Activated naive CD4-positive, alpha-beta T cell treated with anti-CD3 and anti-CD28 coated beads, Interleukin-2, amount 50 U/mL, for 16 hours (primary cell): ENCODE data around the gene FAM111A.

ENCODE experiments used
- DNase-seq: peaks from one replicate; pipeline ENCODE4 v3.0.0-alpha.2; 2020

Gene FAM111A

GRCh38 chr11:59141673-59142460, 789 bp upstream of the FAM111A start:
- DNase-seq, result no peak

GRCh38 chr11:59144096-59144495, 1.4 kb downstream of the FAM111A start:
- DNase-seq, result no peak

- DNase-seq, result peak; percentile 59
Observed at GRCh38 chr11:59144579-59145345, 2.1 kb downstream of the FAM111A start.

GRCh38 chr11:59145534-59145933, 2.9 kb downstream of the FAM111A start:
- DNase-seq, result no peak

- no peak for DNase-seq
Observed at GRCh38 chr11:59151761-59152160, 9.1 kb downstream of the FAM111A start.

- no peak for DNase-seq
Observed at GRCh38 chr11:59152312-59152951, 9.8 kb downstream of the FAM111A start.

- no peak for DNase-seq
Observed at GRCh38 chr11:59154610-59155009, 12.0 kb downstream of the FAM111A start.

GRCh38 chr11:59157433-59157832, 14.8 kb downstream of the FAM111A start:
- DNase-seq, result no peak

GRCh38 chr11:59158206-59159068, 15.8 kb downstream of the FAM111A start:
- peak; percentile 57 for DNase-seq

- DNase-seq, result no peak
Observed at GRCh38 chr11:59164028-59164427, 21.4 kb downstream of the FAM111A start.

- peak; percentile 90 for DNase-seq
Observed at GRCh38 chr11:59171508-59172322, 29.1 kb downstream of the FAM111A start, which contains the start of gene DTX4. DTX4 (plus strand) TSS chr11:59172132; CDS start chr11:59172596, 464 bp downstream.

GRCh38 chr11:59172345-59173079, 29.9 kb downstream of the FAM111A start:
- peak; percentile 33 for DNase-seq

GRCh38 chr11:59173080-59173963, 30.7 kb downstream of the FAM111A start:
- DNase-seq, result no peak

- DNase-seq, result no peak
Observed at GRCh38 chr11:59173964-59174663, 31.5 kb downstream of the FAM111A start.

GRCh38 chr11:59174664-59175033, 32.0 kb downstream of the FAM111A start:
- DNase-seq, result no peak

GRCh38 chr11:59175091-59175501, 32.4 kb downstream of the FAM111A start:
- DNase-seq, result no peak

- no peak for DNase-seq
Observed at GRCh38 chr11:59176330-59176729, 33.7 kb downstream of the FAM111A start.

- no peak for DNase-seq
Observed at GRCh38 chr11:59178402-59178801, 35.7 kb downstream of the FAM111A start.

- no peak for DNase-seq
Observed at GRCh38 chr11:59179121-59179520, 36.5 kb downstream of the FAM111A start.
